HG02642 (cell line): ENCODE data around the gene JPH2.
"Not testable (repeated sequence)": the region's sequence is repeated elsewhere in the genome, so short reads cannot be mapped to it uniquely, and the experiment has no call there.

Experiments used
- ATAC-seq: cut with Tn5 transposase; IDR thresholded peaks from one replicate; pipeline ENCODE4 v1.9.1; 2021; ENCODE audit warnings: mild to moderate bottlenecking; ENCODE audit not compliant: unreplicated experiment, poor library complexity

JPH2 gene

DNA sequence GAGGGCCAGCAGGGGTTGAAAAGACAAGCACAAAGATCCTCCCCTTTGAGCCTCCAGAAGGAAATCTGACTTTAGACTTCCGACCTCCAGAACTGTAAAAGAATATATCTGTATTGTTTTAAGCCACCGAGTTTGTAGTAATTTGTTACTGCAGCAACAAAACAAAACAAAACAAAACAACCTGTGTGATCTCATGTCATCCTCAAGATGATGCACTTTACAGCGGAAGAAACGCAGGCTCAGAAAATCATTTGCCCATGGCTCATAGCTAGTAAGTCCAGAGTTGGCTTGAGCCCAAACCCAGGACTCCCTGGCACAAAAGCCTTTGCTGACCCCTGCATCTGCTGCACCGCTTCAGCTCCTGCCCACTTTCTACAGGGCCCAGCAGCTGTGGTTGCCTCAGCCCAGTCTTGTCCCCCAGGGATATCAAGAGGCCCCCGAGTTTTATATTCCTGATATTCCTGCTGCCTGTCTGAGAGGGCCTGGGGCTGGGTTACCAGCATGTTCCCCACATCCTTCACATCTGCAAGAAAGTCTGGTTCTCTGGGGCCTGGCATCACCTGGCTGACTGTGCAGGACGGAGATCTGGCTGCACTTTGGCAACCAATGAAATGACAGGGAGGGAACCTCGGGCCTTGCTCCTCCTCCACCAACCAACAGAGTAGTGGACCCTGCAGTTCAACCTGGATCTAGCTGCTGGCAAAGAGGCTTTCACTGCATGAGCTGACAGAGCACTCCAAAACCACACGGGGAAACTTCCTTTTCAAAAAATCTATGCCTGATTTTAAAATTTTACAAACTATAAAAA is 56.9 kb downstream of the JPH2 start:
- ATAC-seq, result no peak

DNA sequence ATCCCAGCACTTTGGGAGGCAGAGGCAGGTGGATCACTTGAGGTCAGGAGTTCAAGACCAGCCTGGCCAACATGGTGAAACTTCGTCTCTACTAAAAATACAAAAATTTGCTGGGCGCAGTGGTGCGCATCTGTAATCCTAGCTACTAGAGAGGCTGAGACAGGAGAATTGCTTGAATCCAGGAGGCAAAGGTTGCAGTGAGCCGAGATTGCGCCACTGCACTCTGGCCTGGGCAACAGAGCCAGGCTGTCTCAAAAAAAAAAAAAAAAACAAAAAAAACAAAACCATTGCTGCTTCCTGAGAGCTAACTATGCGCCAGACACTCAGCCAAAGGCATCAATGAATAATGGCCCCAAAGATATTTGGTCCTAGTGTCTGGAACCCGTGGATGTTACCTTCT is 57.7 kb downstream of the JPH2 start:
- ATAC-seq, result not testable (repeated sequence)

DNA sequence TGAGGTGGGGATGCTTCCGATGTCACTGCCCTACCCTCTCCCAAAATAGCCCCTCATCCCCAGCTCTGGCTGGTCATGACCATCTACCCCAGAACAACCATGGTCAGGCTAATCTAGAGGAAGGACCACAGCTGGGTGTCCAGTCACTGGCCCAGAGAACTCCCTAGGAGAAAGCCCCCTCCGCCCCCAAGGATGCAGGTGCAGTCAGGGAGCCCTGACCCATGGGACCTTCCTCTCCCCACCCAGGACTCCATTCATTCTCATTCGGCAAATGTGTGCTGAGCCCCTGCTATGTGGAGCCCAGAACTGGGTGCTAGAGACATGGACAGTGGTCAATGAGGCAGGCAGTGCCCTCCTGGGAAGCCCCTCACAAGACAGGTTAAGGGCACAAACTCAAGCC is 60.5 kb downstream of the JPH2 start:
- no peak for ATAC-seq

DNA sequence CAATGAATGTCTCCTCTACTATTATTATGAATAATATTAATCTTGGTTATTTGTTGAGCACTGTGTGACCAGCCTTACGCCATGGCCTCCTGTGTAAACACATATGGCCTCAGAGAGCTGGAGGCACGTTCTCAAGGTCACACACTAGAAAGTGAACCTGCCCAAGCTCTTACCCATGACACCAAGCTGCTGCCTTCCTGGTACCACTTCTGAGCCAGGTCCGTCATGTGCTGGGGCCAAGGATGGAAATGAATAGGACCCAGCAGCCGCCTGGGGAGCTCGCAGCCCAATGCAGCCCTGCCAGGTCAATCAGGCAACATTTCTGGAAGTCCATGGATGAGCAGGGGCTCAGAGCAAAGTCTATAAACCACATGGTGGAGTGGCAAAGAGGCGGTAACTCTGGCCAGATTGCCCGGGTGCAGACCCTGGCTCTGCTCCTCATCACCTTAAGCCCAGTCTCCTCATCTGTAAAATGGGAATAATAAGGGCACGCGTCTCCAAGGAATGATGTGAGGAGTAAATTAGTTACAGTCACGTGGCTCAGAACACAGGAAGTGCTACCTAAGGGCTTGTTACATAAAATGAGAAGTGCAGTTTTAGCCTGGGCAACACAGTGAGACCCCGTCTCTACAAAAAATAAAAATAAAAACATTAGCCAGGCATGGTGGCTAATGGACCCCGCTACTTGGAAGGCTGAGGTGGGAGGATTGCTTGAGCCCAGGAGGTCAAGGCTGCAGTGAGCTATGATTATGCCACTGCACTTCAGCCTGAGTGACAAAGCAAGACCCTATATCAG is 61.5 kb downstream of the JPH2 start:
- ATAC-seq, result no peak

DNA sequence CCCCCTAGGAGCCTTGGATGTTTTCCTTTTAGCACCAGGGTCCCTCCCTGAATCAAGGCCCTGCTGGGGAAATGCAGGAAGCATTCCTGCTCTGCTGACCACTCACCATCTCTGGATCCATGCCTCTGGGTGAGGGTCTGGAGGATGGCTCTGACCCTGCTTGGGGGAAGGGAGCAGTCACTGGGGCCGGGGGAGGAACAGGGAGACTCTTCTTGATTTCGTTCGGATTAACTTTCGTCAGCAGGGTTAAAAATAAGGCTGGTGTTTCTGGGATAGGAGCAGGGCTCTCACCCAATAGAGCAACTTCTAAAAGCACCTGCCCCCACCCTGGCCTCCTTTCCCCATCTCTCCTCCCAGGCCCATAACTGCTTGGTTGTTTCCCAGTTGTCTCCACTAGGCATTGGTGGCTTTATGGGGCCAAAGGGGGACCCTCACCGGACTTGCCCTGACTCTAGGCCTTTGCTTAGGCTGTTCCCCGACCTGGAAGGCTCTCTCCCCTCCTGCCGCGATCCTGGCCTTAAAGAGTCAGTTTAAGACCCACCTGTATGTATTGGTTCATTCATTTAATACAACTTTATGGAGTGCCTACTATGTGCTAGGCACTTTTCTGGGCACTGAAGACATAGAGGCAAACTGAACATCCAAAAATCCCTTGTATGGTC is 63.0 kb downstream of the JPH2 start:
- no peak for ATAC-seq

DNA sequence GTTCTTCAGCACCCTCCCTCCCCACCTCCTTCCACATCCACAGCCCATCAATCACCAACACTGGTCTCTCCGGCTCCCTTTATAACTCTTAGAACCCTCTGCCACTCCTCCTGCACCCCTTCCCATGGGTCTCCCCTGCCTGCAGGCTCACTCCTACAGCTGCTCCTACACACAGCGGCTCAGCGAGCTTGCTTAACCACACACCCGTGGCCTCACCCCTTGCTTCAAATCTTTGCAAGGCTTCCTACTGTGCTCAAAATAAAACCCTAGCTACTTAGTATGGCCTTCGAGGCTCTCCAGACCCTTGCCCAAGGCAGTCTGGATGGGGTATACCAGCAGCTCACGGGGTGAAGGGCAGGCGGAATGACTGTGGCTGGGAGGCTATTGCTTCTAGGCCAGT is 63.7 kb downstream of the JPH2 start:
- ATAC-seq, result no peak

DNA sequence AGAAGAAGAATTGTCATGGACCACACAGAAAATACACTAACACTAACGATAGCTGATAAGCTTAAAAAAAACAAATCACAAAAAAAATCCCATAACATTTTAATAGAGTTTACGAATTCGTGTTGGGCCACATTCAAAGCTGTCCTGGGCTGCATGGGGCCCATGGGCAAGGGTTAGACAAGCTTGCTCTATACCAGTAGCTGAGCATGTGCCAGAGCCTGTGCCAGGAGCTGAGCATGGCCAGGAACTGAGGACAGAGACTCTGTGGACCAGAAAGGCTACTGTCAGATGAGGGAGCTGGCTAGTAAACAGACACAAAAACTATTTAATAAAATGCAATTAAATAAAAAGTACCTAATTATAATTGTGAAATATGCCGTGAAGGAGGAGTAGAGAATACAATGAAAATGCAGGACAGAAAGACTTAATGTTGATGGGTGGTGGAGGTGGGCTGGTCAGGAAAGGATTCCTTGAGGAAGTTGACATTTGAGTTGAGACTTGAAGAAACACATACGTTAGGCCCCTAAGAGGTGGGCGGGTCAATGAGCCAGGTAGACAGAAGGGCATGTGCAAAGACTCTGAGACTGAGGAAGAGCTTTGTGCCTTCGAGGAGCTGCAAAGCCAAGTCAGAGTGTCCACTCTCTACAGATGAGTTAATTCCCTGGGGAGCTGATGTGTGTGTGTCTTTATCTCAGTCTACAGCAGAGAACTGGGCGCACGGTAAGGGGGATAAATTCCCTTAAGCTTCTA is 66.1 kb downstream of the JPH2 start:
- no peak for ATAC-seq

DNA sequence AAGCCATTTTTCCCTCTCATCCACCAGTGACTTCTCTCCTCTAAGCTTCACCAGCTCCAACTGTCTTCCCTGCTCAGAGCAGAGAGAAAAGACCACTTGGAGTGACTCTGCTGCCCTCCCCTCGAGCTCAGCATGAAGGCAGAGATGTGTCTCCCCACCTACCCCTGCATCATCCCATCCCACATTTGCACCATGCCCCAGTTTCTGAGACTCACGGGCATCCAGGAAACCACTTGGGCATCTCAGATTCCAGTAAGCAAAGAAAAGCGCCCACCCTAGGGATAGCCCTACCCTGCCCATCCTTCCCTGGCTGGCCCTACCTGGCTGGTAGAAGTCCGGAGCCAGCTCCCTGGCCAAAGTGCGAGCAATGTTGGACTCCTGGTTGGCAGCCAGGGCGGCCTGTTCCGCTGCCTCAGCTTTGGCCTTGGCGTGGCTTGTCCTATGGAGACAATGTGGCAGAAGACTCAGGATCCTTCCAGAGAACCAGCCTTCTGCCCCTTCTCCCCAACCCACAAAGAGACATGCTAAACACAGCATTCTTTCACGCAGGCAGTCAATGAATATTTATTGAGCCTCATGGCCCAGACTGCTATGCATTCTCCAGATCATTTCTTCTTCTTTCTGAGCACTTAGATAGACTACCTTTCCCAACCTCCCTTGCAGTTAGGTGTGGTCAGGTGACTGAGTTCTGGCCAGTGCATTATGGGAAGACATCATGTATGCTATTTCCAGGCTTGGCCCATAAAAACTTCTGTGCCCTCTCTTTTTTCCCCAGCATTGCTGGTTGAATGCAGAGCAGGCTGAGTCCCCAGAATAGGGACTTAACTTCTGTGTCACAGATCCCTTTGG is 68.6 kb downstream of the JPH2 start:
- ATAC-seq, result no peak

DNA sequence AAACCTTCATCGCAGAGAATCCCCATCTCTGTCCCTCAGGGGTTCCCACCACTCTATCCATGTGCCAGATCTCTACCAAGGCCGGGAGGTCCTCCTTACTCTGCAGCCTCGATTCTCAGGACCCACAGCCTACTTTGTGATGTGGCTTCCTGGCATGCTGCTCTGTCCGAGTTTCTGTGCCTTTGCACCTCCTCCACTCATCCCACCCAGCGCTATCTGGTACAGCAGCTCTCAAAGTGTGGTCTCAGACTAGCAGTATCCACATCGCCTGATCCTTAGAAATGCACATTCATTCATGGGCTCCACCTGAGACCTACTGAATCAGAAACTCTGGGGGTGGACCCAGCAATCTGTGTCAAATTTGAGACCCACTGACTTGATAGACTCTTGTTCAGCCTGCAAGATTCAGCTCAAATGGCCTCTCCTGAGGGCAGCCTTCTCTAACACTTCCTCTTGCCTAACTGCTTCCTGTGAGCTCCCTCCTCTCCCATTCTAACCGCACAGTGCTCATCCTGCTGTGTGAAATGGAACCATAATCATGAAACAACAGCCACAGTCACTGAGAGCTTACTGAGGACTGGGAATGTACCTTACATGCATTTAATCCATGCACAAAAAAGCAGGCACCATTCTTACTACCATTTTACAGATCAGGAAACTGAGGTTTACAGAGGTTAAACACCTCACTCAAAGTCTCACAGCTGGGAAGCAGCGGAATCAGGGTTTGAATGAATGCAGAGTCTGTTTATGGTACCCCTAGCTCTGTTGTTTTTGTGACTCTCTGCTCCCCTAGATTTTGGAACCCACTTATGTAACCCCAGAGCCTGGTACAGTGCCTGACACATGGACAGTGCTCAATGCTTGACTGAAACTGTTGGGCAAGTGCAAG is 69.4 kb downstream of the JPH2 start:
- ATAC-seq, result no peak

DNA sequence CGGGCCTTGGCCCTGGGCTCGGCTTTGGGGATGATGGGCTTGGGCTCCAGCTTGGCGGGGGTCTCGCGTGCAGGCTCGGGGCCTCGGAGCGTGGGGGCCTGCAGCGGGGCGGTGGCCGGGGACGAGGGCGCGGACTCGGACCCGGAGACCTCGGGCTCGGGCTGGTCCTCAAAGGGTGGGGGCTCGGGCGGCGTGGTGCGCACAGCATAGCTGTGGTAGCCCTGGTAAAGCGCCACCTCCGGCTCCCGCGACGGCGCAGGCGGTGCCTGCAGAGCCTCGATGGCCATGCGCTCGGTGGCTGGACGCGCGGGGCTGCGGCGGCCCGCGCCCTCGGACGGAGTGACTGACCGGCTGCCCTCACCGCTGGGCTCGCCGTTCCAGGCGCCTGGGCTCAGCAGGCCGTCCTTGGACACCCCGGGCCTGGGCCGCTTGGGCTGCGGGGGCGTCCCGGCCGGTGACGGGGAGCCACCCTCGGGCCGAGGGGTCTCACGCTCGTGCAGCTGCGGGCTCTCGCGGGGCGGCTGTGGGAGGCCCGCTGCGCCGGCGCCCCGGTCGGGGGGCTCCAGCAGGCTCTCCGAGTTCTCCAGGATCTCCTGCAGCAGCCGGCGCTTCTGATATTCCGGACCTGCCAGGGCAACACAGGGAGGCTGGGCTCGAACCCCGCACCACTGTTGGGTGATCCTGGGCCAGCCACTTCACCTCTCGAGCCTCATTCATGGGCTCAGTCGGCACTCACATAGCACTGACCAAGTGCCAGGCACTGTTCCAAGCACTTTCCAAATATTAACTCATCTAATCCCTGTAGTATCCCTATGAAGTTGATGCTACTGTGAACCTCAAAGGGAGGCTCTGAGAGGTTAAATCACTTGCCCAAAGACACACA is 71.0 kb downstream of the JPH2 start:
- no peak for ATAC-seq

DNA sequence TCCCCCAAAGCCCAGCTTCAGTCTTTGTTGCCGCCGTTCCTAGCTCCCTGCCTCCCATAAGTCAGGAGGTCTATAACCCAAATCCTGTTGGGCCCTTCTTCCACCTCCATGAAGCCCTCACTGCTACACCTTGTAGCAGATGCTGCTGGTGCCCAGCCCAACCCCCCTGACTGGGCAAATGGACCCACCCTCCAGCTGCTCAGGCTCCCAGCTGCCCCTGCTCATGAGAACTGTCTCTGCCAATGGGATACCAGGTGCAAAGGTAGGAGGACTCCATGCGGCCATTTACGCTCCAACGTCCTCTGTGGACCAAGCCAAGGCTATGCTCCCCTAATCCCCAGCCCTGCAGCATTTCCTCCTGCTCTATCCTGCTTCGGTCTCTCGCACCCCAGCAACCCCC is 71.8 kb downstream of the JPH2 start:
- ATAC-seq, result no peak

DNA sequence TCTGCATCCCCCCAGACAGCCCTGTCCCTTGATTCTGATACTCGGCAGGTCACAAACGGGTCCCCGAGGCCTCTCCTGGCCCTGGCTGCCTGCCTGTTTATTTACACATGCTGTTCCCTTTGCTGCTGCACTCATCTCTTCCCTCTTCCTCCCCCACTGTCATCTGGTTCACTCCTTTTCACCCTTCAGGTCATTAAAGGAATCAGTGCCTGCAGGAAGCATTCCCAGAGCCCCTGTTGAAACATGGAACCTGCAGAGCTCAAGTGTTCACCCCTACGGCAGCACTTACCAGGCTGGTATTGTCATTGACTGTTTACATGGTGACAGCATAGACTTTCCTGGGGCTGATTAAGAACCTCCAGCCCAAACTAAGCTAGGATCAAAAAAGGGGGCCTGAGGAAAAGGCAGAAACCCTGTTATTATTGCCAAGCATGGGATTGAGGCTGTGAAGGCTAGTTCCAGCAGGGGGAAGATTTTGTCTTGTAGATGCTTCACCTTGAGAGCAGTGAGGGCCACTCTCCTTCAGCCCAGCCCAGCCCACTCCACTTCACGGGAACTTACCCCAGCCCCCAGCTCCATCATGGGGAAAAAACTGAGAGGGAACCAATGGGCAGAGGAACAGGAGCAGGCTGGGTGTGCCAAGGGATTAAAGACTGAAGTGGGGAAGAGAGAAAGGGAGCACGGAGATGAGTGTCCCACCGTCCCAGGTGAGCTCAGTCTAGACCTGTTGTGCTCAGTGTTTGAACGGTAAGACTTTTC is 73.2 kb downstream of the JPH2 start:
- no peak for ATAC-seq

DNA sequence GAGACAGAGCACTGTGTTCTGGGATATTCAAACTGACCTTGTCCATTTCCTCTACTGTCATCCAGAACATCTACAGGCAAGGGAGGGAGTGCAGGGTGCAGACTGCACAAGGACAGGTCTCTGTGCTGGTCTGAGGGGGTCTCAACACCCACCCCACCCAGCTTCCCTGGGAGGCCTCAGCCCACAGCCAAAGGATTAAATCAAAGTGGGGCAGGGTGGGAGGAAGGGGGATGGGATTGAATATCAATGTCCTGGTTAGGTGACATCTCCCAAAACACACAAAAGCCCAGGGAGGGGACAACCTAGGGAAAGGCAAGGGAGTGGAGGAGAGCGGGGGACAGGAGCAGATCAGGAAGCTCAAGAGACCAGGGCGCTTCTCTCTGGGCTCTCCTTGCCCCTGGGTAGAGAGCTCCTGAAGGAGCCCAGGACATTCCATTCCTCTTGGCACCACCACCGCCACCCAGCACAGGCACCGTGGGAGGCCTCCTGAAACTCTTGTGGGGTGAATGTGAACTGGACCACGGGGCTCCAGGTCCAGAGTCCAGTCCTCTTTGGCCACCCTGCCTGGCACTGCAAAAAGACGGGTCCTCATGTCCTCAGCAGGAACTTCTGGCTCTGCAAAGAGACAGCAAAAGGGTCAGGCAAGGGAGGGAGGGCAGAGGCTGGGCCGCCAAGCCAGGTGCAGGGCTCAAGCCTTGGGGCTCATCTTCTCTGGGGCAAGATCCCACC is 73.9 kb downstream of the JPH2 start:
- ATAC-seq, result no peak

DNA sequence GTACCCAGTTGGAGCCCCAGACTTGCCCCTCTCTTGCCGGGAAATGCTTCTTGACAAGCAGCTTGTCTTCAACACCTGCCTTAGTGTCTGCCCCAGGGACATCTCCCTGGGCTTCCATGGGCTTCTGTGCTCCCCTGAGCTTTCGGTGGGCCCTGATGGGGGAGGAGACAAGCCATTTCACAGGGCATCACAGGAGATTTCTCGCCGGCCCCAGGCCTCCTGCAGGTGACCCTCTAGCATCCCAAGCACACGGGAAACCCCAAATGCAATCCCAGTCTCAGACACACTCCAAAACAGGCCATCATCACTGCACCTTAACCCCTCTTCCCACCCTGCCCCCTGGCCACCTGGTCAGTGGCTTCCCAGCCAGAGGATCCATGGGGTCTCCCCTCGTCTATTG is 74.5 kb downstream of the JPH2 start:
- ATAC-seq, result no peak

DNA sequence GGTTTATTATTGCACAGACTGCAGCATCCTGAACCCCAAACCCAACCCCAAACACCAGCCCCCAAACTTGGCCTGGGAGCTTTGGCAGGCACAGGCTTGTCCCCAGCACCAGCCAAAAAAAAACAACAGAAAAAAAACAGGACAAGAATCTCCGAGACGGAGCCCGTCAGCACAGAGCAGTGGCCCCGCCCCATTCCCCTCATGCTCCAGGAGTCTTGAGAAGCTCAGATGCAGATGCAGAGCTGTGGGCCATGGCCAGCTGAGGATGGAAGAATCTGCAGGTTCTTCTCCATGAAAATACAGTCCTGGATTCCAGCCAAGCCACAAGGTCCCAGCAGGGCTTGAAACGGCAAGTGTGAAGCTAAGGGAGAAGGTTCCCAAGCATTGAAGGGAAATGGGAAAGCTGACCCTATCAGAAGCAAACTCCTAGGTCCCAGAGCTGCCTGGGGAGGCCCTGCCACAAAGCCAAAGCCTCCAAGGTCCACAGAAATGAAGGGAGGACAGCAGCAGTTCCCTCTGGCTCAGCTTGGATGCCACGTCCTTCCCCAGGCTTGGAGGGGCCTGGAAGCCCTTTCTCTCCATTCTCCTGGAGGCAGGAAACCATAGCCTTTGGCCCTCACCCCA is 75.2 kb downstream of the JPH2 start:
- no peak for ATAC-seq
